GM21737 (cell line): ENCODE measurements around the gene STYX.
A peak's percentile ranks its signal among the peaks of the same experiment; 100 is the strongest.

Experiments used
- ATAC-seq: cut with Tn5 transposase; IDR thresholded peaks from one replicate; pipeline ENCODE4 v1.9.1; 2021; ENCODE audit warnings: mild to moderate bottlenecking, moderate library complexity; ENCODE audit not compliant: unreplicated experiment

The STYX gene

GRCh38 chr14:52729925-52730708 lies at the start of gene STYX:
TSS of gene STYX (plus strand) at chr14:52730166. CDS start at chr14:52730475, 309 bp downstream.
- peak; percentile 92 for ATAC-seq

GRCh38 chr14:52683985-52684520 lies 45.9 kb upstream of the STYX start:
- no peak for ATAC-seq

GRCh38 chr14:52686176-52686575 lies 43.8 kb upstream of the STYX start:
- ATAC-seq: no peak

- no peak for ATAC-seq
Observed at GRCh38 chr14:52690983-52691760, 38.8 kb upstream of the STYX start.

- ATAC-seq: no peak
Observed at GRCh38 chr14:52692248-52692962, 37.6 kb upstream of the STYX start.

- no peak for ATAC-seq
Observed at GRCh38 chr14:52693036-52693435, 36.9 kb upstream of the STYX start.

- no peak for ATAC-seq
Observed at GRCh38 chr14:52693532-52693931, 36.4 kb upstream of the STYX start.

GRCh38 chr14:52694761-52695480 lies 35.0 kb upstream of the STYX start:
- peak; percentile 51 for ATAC-seq

- peak; percentile 73 for ATAC-seq
Observed at GRCh38 chr14:52695481-52696091, 34.4 kb upstream of the STYX start, which contains the start of gene ERO1A. TSS of gene ERO1A (minus strand) at chr14:52695558. CDS start at chr14:52695481, 77 bp downstream.

- ATAC-seq: no peak
Observed at GRCh38 chr14:52700701-52701172, 29.2 kb upstream of the STYX start.

GRCh38 chr14:52701223-52701622 lies 28.7 kb upstream of the STYX start:
- no peak for ATAC-seq

GRCh38 chr14:52703225-52703624 lies 26.7 kb upstream of the STYX start:
- ATAC-seq: no peak

- ATAC-seq: no peak
Observed at GRCh38 chr14:52703664-52704063, 26.3 kb upstream of the STYX start.

GRCh38 chr14:52706286-52706685 lies 23.7 kb upstream of the STYX start:
- no peak for ATAC-seq

- peak; percentile 96 for ATAC-seq
Observed at GRCh38 chr14:52706724-52707706, 23.0 kb upstream of the STYX start, which contains the start of gene PSMC6. TSS of gene PSMC6 (plus strand) at chr14:52707200. CDS start at chr14:52707220, 20 bp downstream.

GRCh38 chr14:52711666-52712065 lies 18.3 kb upstream of the STYX start:
- ATAC-seq: no peak

- no peak for ATAC-seq
Observed at GRCh38 chr14:52716155-52716554, 13.8 kb upstream of the STYX start.

GRCh38 chr14:52723514-52724359 lies 6.2 kb upstream of the STYX start:
- no peak for ATAC-seq
